Measurements from ENCODE around the gene ZNF618. TPM values are rescaled to one million over a fixed set of nuclear protein-coding genes. Genes with fewer than 3 reads are reported as not detected.

Gene ZNF618
- total RNA-seq, 1 donor from 2014 or later = 7.4 TPM

GRCh38 chr9:113879911-113880310 lies 3.8 kb downstream of the ZNF618 start:
- no peak for TF ChIP-seq POLR2AphosphoS5 (IDR thresholded peaks at IDR 0.05; ENCODE audit: insufficient read depth in 1 of 2, low read depth in 1 of 2)
- TF ChIP-seq CTCF (IDR thresholded peaks at IDR 0.05) = no peak
- TF ChIP-seq POLR2A (IDR thresholded peaks at IDR 0.05) = no peak
- Histone ChIP-seq H3K4me1 (peaks cover 41% of the 10 kb centered on the region), H3K27ac (peak overlapping the region; percentile 17), H3K9me3 (no peaks in the 10 kb centered on the region), H3K27me3 (no peaks in the 10 kb centered on the region), H3K36me3 (no peaks in the 10 kb centered on the region), H3K4me3 (no peak overlapping the region)
- DNase-seq (ENCODE audit: extremely low spot score in 2 of 2) = no peak
- intact Hi-C loops (cut with DNase I) = loop anchor here (10.0 kb wide), 1 partner anchor 115 kb away; no protein-coding TSS in a partner anchor

- intact Hi-C loops (cut with DNase I) = no loop called here
Observed at GRCh38 chr9:113882181-113882580, 6.1 kb downstream of the ZNF618 start.

GRCh38 chr9:113882636-113883164 lies 6.6 kb downstream of the ZNF618 start:
- no peaks in the 10 kb centered on the region for H3K9me3 ChIP-seq
- no peak for TF ChIP-seq POLR2AphosphoS5 (IDR thresholded peaks at IDR 0.05; ENCODE audit: insufficient read depth in 1 of 2, low read depth in 1 of 2)
- TF ChIP-seq POLR2A (IDR thresholded peaks at IDR 0.05) = no peak
- no peak for TF ChIP-seq CTCF (IDR thresholded peaks at IDR 0.05)
- intact Hi-C loops (cut with DNase I) = no loop called here
- H3K4me1 ChIP-seq = peaks cover 58% of the 10 kb centered on the region
- H3K4me3 ChIP-seq = no peak overlapping the region
- no peaks in the 10 kb centered on the region for H3K27me3 ChIP-seq
- no peak overlapping the region for H3K27ac ChIP-seq
- no peak for DNase-seq (ENCODE audit: extremely low spot score in 2 of 2)
- H3K36me3 ChIP-seq = no peaks in the 10 kb centered on the region

More at GRCh38 chr9:113882181-113882580, 6.1 kb downstream of the ZNF618 start:
- H3K9me3 ChIP-seq = no peaks in the 10 kb centered on the region
- no peak overlapping the region for H3K4me3 ChIP-seq
- TF ChIP-seq POLR2AphosphoS5 (IDR thresholded peaks at IDR 0.05; ENCODE audit: insufficient read depth in 1 of 2, low read depth in 1 of 2) = no peak
- TF ChIP-seq POLR2A (IDR thresholded peaks at IDR 0.05) = no peak
- no peak for TF ChIP-seq CTCF (IDR thresholded peaks at IDR 0.05)
- no peak overlapping the region for H3K27ac ChIP-seq
- H3K4me1 ChIP-seq = peaks cover 58% of the 10 kb centered on the region
- DNase-seq (ENCODE audit: extremely low spot score in 2 of 2) = no peak
- H3K36me3 ChIP-seq = no peaks in the 10 kb centered on the region
- no peaks in the 10 kb centered on the region for H3K27me3 ChIP-seq

- DNase-seq (ENCODE audit: extremely low spot score in 2 of 2) = peak in 1 of 2 donors; percentile 65
- Histone ChIP-seq H3K4me1 (peaks cover 60% of the 10 kb centered on the region), H3K27me3 (no peaks in the 10 kb centered on the region), H3K4me3 (peak overlapping the region in 1 of 2 donors; percentile 9), H3K27ac (peak overlapping the region; percentile 53), H3K36me3 (peaks cover 0 to 3% of the 10 kb centered on the region in 2 donors), H3K9me3 (no peaks in the 10 kb centered on the region)
- no peak for TF ChIP-seq POLR2A (IDR thresholded peaks at IDR 0.05)
- TF ChIP-seq CTCF (IDR thresholded peaks at IDR 0.05) = no peak
- TF ChIP-seq POLR2AphosphoS5 (IDR thresholded peaks at IDR 0.05; ENCODE audit: insufficient read depth in 1 of 2, low read depth in 1 of 2) = no peak
- intact Hi-C loops (cut with DNase I) = no loop called here
Observed at GRCh38 chr9:113885183-113886025, 9.3 kb downstream of the ZNF618 start.

GRCh38 chr9:113886026-113886369 lies 9.9 kb downstream of the ZNF618 start:
- peak in 1 of 2 donors; percentile 81 for DNase-seq (ENCODE audit: extremely low spot score in 2 of 2)
- peak overlapping the region; percentile 53 for H3K27ac ChIP-seq
- peaks cover 60% of the 10 kb centered on the region for H3K4me1 ChIP-seq
- TF ChIP-seq CTCF (IDR thresholded peaks at IDR 0.05) = no peak
- TF ChIP-seq POLR2A (IDR thresholded peaks at IDR 0.05) = no peak
- no peak for TF ChIP-seq POLR2AphosphoS5 (IDR thresholded peaks at IDR 0.05; ENCODE audit: insufficient read depth in 1 of 2, low read depth in 1 of 2)
- H3K4me3 ChIP-seq = peak overlapping the region; percentile 5 to 9
- no peaks in the 10 kb centered on the region for H3K9me3 ChIP-seq
- no peaks in the 10 kb centered on the region for H3K27me3 ChIP-seq
- intact Hi-C loops (cut with DNase I) = no loop called here
- H3K36me3 ChIP-seq = peaks cover 0 to 6% of the 10 kb centered on the region in 2 donors

Data from vagina (tissue), 2 donors.